HG03175 (cell line): Measurements from ENCODE around the gene RBMS1.
"Not testable (repeated sequence)": the region's sequence is repeated elsewhere in the genome, so short reads cannot be mapped to it uniquely, and the experiment has no call there.

Experiments used
- ATAC-seq: cut with Tn5 transposase; IDR thresholded peaks from one replicate; pipeline ENCODE4 v1.9.1; 2021; ENCODE audit warnings: mild to moderate bottlenecking, moderate library complexity; ENCODE audit not compliant: unreplicated experiment

Gene RBMS1

DNA sequence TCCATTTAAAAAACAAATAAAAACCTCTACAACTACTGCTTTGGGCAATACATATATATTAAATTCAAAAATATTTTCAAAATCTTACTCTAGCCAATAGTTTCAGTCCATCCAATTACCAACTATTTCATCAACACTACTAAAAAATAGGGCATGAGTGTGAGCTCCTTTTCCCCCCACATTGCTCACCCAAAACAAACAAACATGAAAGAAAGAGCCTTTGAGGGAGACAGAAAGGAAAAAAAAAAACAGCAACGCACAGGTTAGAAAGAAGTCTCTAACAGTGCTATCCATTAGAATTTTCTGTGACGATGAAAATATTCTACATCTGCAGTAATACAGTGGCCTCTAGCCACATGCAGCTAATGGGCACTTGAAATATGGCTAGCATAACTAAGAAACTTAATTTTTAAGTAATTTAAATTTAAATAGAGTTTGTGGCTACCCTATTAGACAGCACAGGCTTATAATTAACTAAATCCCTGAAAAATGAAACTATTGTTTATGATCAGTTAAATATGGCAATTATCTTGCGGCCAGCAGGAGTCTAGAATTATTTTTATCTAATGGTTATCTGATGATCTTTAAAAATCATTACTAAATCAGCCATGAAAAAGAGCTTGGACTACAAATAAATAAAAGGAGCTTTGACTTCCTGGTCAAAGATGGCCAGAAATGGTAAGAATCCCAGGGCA, 59.2 kb downstream of the RBMS1 start:
- ATAC-seq: no peak

DNA sequence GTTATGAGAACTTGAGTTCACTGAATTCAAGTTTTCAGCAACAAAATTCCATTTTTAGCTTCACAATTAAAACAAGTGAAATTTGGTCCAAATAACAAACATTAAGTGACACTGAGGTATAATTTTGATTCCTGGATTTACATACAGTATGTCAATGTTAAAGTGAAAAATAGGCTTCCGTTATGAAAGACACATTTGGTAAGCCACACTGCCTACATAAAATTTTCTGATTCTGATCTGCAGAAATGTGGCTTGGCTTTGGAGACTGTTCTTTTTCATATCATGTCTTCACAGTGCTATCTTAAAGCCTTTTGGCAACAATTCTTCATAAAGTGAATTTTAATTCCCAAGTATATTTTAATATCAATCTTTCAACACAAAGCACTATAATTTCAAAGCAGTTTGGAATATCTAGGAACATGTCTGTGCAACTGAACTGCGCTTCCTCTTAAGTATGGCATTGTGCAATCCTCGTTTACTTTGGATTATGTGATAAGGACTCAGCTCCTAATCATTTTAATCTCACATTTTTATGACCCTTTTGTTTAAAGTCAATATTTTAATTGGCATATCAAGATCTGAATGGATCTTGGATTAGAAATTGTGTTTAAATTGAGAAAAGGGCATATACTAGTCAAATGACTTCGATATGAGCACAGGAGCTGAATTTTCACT, 60.0 kb downstream of the RBMS1 start:
- ATAC-seq: no peak

DNA sequence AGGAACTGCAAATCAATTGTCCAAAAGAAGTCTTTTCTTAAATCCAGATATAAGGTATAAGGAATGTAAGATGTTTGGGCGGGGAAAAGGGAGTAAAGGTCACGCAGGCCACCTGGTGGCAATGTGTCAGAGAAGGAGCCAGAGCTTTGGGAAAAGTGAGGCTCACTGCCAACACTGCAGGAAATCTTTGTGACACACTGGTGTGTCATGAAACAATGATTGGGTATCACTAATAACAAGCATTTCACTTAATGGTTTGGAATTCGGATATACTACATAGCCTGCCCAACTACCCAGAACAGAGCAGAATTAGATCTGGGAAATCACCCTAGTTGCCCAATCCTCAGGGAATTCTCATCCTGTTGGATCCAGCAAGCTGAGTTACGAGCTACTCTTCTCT, 61.0 kb downstream of the RBMS1 start:
- no peak for ATAC-seq

DNA sequence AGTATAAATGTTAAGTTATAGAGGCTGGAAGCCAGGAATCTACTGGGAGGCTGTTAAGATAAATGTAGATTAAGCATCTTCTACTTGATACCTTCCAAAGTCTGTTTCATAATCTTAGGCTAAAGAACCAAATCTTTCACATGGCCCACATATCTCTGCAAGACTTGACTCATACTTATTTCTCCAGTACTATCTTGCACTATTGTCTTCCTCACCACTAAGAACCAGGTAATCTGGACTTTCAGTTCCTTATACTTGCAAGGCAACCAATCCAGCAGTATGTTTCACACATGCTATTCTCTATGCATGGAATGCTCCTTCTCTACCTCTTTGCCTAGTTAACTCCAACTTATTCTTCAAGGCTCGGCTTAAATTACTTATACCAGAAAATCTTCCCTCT, 62.2 kb downstream of the RBMS1 start:
- ATAC-seq: peak; percentile 60

DNA sequence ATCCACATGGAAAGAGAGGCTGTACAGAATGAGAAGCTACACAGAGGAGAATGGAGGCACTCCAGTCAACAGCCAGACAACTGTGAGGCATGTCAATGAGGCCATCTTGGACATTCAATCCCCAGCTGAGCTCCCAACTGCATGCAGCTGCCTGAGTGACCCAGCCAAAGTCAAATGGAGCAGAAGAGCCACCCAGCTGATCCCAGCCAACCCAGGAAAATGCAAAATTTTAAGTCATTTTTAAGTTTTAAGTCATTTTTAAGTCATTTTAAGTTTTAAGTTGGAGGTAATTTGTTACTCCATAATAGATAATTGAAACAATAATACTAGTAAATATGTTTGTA, 63.6 kb downstream of the RBMS1 start:
- no peak for ATAC-seq

DNA sequence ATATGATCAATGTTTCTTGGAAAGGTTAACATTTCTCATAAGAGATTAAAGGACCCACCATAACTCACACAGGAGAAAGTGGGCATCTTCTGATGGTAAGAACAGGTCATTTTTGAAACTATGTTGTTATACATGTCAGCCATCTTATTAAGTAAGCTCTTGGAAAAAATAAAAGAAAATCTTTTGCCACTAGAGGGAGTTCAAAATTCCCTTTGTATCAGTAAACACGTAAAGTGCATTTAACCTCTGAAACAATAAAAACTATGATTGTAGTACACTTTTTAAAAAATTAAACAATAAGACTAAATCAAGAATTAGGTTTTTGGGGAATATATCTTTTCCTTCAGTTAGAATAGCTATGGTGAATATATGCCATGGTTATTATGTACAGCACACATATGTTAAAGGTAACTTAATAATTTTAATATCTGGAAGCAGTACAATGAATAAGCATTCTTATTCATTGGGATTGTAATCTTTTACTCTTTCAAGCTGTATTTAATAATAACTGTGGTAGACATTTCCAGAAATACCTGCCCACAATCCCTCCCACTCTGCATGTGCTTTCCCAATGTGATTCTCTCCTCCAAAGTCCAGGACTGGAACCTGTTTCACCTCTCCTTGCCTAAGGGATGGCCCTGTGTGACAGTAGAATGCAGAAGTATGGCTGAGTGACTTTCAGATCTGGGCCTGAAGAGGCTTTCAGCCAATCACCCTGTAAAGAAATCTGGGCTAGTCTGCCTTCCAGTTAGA, 64.2 kb downstream of the RBMS1 start:
- ATAC-seq: no peak

DNA sequence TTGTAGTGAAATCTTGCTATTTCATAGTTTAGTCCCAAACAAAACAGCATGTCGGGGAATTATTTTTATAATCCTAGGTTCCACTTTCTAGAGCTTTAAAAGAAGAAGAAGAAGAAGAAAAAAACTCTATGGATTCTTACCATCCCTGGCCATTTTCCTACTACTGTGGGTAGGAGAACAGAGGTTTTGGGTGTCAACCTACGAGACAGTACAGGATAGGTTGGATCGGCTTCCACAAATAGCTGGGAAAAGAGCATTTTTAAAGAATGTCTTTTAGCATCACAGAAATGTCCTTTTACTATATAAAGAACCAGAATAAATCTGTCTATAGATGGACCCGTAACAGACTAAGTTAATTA, 65.2 kb downstream of the RBMS1 start:
- no peak for ATAC-seq

DNA sequence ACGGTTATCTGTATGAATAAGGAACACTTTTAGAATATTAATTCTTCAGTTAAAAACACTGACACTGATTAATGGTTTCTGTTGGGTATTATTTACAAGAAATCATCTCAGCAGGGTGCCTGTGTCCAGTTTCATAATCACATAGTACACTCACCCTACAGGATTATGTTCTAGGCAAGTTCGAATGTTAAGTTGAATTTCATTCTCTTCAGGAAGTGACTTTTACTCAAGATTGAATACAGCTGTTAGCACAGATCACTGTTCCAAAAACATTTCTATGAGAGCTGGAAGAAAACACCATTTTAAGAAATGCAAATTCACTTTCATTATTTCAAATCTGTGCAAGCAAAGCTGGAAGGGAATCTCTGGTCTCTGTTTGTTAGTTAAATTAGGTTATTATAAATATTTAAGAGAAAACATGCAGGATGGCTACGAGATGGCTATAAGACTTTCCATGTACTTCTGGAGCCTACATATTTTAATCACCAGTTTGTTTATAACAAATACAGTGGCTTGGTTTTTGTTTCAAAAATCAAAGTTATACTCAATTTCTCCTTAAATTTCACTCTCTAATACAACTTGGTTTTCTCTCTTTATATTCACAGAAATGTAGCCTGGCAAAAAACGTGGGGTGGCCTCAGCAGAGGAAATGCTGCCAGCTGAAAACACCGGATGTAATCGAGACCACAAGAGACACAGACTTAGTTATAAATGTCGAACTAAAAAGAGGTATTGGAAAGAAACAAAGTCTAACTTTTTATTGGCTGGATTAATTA, 65.8 kb downstream of the RBMS1 start:
- peak; percentile 70 for ATAC-seq

DNA sequence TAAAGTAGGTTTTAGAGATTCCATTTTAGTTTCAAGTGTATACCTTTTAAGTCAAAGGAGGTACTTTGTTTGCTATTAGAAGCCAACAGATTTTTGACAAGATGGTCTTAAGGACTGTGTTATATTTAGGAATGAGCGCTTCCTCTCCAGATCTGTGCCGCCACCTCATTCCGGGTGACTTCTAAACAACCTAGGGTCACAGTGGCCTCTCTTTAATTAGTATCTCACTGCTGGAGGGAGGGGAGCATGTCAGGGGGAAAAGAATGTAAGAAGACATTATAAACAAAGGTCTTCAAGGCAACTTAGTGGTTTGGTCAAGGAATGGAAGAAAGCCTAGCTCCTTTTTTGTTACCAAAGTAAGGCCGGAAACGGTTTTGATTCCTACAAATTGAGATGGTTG, 67.0 kb downstream of the RBMS1 start:
- no peak for ATAC-seq

DNA sequence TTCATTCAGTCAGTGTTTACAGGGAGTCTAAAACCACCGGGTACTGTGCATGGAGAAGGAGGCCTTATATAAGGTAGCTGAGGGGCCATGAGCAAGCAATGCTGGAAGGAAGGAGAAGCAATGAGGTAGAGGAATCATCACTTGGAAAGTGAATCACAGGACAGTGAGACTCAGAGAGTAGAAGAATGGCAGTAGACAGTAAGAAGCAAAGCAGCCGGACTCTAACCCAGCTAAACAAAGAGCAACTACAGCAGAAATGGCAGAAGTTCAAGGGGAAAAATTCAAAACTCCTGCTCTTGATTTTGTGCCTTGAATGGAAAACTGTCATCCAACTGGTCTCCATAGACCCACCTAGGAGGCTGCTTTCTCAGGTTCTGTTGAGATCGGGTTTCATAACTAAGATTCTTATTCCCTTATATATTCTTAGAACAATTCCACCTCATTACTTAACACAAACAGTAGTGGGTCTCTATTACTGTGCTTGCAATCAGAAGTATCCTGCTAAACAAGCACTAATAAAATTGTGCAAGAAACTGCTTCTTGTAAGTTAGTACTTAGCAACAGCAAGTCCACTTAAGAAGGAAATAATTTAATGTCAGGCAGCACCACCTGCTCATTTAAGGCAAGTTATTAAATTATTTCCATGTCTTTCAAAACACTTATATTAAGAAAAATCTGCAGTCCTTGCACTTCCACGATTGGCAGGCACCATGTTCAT, 68.0 kb downstream of the RBMS1 start:
- ATAC-seq: no peak

DNA sequence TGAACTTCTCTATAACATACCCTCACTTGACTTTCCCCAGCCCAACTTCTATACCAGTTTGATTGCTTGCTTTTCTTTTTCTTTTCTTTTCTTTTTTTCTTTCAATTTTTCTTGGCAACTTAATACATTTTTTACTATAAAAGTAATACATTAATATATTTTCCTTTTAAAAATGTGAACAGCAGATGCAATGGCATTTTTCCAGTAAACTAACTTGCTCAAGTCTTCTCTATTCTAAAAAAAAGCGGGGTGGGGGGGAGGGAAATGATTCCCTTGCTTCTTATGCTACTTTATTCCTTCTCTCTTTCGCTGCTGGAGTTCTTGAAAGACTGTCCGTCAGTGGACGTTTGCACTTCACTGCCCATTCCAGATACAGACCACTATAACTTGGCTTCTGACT, 70.5 kb downstream of the RBMS1 start:
- no peak for ATAC-seq

DNA sequence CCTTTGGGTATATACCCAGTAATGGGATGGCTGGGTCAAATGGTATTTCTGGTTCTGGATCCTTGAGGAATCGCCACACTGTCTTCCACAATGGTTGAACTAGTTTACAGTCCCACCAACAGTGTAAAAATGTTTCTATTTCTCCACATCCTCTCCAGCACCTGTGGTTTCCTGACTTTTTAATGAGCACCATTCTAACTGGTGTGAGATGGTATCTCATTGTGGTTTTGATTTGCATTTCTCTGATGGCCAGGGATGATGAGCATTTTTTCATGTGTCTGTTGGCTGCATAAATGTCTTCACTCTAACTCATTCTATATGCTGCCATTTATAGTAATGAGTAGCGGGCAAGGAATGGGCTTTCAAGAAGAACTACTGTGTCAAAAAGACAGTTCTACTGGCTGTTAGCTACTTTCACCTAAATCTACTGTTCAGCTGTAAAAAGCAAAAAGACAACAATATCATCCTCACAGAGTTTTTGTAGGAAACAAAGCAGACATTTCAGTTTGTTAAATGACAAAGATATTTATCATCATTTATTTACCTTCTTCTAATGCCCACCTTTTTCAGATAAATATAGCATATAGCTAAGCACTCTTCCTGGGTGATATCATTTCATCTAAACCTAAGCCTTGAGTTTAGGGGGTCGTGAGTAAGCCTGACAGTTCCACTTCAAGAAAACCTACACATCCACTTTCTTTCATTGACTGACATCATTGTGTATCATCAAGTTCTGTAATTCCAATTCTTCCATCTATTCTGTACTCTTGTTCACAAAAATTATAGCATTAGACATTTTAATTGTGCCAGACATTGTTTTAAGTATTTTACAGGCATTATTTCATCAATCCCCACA, 71.7 kb downstream of the RBMS1 start:
- not testable (repeated sequence) for ATAC-seq

DNA sequence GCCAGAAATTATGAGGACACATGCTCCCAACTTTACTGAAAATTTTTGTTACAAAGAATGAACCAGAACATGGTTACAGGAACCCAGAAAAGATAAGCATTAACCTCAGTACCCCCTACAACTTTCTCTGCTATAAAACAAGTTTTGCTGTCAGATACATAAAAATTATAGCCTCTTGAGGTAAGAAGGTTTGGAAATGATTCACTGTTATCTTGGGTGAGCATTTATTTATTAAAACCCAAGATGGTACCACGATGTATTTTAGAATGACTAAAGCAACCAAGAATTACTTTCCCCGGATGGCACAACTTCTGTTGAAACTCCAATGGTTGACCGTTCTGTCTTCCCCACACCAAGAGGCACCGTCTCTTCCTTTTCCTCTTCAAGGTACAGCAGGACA, 72.9 kb downstream of the RBMS1 start:
- no peak for ATAC-seq

DNA sequence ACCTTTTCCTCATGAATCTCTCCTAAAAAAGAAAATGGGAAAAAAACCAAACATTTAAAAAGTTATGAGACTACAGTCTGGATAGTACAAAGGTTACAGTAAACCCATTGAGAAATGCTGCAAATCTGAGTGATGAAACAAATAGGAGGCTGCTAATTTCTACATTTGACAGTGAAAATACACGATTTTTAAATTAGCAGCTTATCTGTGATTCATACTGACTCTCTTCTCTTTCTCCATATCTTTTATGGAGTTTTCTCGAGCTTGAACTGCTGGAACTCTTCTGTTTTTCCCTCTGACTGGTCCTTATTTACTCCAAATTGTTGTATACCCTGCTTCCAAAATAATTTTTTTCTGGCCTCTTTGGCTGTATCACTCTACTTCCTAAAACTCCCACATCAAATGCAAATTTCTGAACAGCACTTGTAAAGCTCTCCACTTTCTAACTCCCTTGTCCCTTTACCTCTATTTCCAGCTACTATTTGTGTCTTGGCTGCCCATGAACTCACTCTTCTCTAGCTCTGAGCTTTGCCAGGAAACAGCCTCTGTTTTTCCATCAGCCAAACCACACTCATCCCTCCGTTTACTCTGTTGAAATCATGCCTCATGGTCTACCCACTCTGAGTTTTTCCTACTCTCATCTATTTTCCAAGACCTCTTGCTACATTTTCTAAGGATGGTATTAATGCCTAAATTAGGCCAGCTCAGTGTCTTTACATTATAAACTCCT, 73.7 kb downstream of the RBMS1 start:
- no peak for ATAC-seq

DNA sequence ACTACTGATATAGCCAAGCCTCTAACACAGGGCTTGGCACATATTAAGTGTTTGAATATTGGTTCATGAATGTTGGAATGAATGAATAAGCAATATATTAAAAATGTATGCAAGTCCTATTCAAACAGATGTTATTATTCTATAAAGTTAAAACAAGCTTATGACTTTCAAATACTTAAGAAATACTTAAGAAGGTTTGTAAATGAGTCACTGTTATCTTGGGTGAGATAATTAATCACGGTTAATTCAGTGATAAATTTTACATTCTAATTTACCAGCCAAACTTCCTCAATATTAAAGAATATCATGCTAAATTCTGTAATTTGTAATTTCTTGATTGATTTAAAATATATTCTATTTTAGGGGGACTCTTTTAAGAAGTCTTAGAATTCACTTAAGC, 74.8 kb downstream of the RBMS1 start:
- no peak for ATAC-seq

DNA sequence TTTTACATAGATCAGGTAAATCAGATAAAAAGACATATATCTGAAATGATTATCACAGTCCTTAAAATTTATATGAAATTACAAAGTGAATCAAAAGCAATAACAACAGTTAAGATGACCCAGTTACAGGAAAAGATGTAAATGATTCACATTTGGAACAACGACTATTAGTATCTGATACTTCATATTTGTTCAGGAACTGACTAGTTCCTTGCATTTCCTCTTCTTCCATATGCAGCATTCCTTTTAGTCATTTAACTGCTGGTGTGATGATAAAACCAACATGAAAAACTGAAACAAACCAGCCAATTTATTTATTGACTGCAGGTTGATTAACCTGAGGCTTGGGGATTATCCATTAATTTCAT, 75.2 kb downstream of the RBMS1 start:
- no peak for ATAC-seq

DNA sequence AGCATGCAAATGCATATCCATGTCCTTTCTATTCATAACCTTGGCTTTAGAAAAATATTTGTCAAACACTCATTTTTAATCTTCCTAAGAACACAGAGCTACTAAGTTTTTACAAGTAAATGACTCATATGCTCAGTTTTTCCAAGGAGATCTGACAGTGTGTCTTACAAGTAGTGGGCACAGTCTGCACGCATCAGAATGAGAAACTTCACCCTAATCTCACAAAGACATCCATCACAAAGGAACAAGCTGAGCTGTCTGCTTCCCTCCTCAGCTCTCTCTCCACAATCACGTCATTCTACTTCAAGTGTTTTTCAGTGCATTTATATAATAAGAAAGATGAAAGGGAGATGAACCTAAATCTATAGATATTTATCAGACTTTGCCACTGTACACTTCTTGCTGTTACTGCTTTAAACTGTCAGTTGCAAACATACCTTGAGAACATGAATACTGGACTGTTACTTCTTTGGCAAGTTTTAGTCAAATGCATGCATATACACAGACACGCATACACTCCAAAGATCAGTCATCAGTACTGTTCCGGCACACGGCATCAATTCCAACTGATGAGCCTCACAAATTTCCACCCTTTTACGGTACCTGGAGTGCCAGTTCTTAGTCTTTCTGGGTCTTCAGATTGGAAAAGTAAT, 75.7 kb downstream of the RBMS1 start:
- ATAC-seq: no peak

DNA sequence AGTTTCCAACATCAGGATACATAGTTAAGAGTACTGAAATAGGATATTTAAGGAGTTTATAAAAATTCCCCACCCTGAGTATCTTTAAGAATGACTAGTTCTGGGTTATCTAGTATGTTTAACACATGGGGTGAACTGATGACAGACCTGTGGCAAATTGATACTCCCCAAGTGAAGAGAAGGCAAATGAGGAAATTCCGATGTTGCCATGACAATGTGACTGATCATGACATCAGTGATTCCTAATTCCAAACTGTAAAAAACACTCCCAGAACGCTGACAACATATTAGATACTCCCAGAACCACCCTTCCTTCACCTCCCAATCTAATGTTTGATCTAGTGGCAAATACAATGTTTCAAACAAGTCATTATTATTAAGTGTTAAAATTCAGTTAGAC, 77.6 kb downstream of the RBMS1 start:
- no peak for ATAC-seq

DNA sequence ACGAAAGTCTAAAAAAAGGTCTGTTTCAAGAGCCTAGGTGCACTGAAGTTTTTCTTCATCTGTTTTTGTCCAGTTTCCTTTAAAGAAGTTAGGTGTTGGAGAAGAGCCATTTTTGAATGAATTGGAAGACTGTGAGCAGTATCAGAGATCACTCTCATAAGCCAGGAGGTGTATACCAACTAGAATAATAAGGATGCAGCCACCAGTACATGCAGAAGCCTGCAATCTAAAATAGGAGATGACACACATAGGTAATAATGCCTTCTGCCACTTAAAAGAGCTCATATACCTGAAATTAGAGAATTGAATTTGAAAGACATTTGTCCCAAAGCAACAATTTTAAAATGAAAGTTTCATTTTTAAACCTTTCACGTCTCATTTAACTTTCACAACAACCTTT, 81.7 kb downstream of the RBMS1 start:
- ATAC-seq: no peak
